A673 (cell line): ENCODE measurements around the gene PSPC1. TPM values are rescaled to one million over a fixed set of nuclear protein-coding genes. Genes with fewer than 3 reads are reported as not detected.
"Not testable (repeated sequence)": the region's sequence is repeated elsewhere in the genome, so short reads cannot be mapped to it uniquely, and the experiment has no call there.

Experiments used
- BruUV-seq: library from RNA; stranded (reverse); fragments of 400-500 nt; replicated peaks from 2 replicates; lab custom pipeline; 2021; lab: Mats Ljungman, UMichigan
- CTCF ChIA-PET: fragments of 300-600 bp; sonication (Branson Sonifier 250); formaldehyde crosslinking; loops from one replicate; lab custom pipeline; 2022; ENCODE audit warnings: antibody characterized with exemption; lab: Charles Lee
- POLR2A ChIA-PET: fragments of 300-600 bp; sonication (Branson Sonifier 250); formaldehyde crosslinking; loops from one replicate; lab custom pipeline; 2022; ENCODE audit warnings: antibody characterized with exemption; ENCODE audit not compliant: low non-redundant PET; lab: Charles Lee
- DNase-seq: peaks from one replicate; pipeline ENCODE4 v3.0.0-alpha.2; 2015; ENCODE audit warnings: low spot score
- H3K27ac ChIP-seq: fragments of 200-600 bp; sonication (generic); 2 replicates; pipeline ENCODE4 v1.5.1; 2016; ENCODE audit warnings: mixed run types, low read depth, mild to moderate bottlenecking, mixed read lengths, antibody characterized with exemption, low read length; ENCODE audit not compliant: poor library complexity, severe bottlenecking
- H3K27me3 ChIP-seq: fragments of 200-600 bp; sonication (generic); replicated peaks from 2 replicates; pipeline ENCODE4 v1.6.1; 2017; ENCODE audit warnings: mixed run types, low read depth, mild to moderate bottlenecking, mixed read lengths, antibody characterized with exemption, low read length; ENCODE audit not compliant: insufficient read depth, poor library complexity
- H3K36me3 ChIP-seq: fragments of 200-600 bp; sonication (generic); 2 replicates; pipeline ENCODE4 v1.6.1; 2016; ENCODE audit warnings: mixed run types, mild to moderate bottlenecking, mixed read lengths, antibody characterized with exemption, low read length; ENCODE audit not compliant: insufficient read depth, poor library complexity, severe bottlenecking
- H3K4me1 ChIP-seq: fragments of 200-600 bp; sonication (generic); 2 replicates; pipeline ENCODE4 v1.6.1; 2017; ENCODE audit warnings: mixed run types, mild to moderate bottlenecking, mixed read lengths, antibody characterized with exemption, low read length; ENCODE audit not compliant: insufficient read depth, poor library complexity, severe bottlenecking
- H3K4me3 ChIP-seq: fragments of 200-600 bp; sonication (generic); 2 replicates; pipeline ENCODE4 v1.5.1; 2016; ENCODE audit warnings: low read depth, mixed run types, mild to moderate bottlenecking, mixed read lengths, low read length; ENCODE audit not compliant: poor library complexity, severe bottlenecking
- H3K9me3 ChIP-seq: fragments of 200-600 bp; sonication (generic); 2 replicates; pipeline ENCODE4 v1.6.1; 2016; ENCODE audit warnings: mixed run types, low read depth, mild to moderate bottlenecking, mixed read lengths, antibody characterized with exemption, low read length; ENCODE audit not compliant: poor library complexity, severe bottlenecking
- EZH2 ChIP-seq: fragments of 200-600 bp; sonication (generic); IDR thresholded peaks from 2 replicates; pipeline ENCODE4 v1.6.1; 2017; ENCODE audit warnings: borderline replicate concordance, low read depth, mild to moderate bottlenecking, mixed read lengths, antibody characterized with exemption, low read length; ENCODE audit not compliant: poor library complexity, severe bottlenecking
- intact Hi-C: fragments of 100-400 bp; cut with micrococcal nuclease; formaldehyde crosslinking; loops from one replicate; pipeline ENCODE4 v1.10.0; 2022; ENCODE audit not compliant: unreplicated experiment
- total RNA-seq: library from RNA; stranded (reverse); gene quantifications from 2 replicates; pipeline ENCODE4 v1.2.3, GENCODE V29; 2021
- TF ChIP-seq, protein P1 (sequence below): fragments of 300-800, 200-600 bp; sonication (generic); conservative IDR thresholded peaks from 2 replicates; pipeline ENCODE4 v1.5.1; 2017; ENCODE audit warnings: low read depth, mild to moderate bottlenecking, antibody characterized with exemption, low read length, moderate library complexity, mixed read lengths

The PSPC1 gene
- total RNA-seq, 1 experiment from 2014 or later: 90.9 TPM

DNA sequence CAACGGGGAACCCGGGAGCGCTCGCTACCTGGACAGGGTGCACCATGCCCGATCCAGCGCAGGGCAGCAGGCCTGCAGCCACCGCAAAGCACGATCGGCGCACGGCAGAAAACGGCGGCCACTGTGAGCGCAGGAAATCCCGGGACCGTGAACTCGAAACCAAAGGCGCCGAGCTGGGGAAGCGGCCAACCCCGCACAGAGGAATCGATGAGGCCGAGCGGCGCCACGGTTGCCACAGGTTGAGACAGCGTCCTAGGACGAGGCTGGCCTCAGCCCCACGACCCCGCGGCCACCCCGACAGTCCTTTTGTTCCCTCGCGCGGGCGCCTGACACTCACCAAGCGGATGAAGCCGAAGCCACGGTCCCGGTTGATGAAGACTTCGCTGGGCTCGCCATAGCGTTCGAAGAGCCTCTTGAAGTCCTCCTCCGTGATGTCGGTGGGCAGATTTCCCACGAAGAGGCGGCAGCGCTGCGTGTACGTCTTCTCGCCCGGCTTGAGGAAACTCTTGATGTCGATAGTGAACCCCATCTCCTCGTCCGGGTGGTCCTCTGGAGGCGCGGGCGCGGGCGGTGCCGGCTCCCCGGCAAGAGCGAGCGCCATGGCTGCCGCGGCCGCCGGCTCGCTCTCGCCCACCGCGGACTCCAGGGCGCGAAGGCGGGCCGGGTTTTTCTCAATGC, 557 bp downstream of the PSPC1 start:
- peak; percentile 29 for DNase-seq
- POLR2A ChIA-PET: no interaction called here
- Histone ChIP-seq H3K36me3 (peaks cover 6% of the 10 kb centered on the region), H3K27ac (peak overlapping the region; percentile 91), H3K9me3 (no peaks in the 10 kb centered on the region), H3K4me3 (peak overlapping the region; percentile 67), H3K4me1 (no peaks in the 10 kb centered on the region), H3K27me3 (no peaks in the 10 kb centered on the region)
- CTCF ChIA-PET: no interaction called here
- TSS peak; percentile 91 for BruUV-seq
- intact Hi-C loops: loop anchor here (2.0 kb wide), 1 partner anchor 81 kb away; the partner anchor contains the start of gene ZMYM5
- TF ChIP-seq, protein P1, sequence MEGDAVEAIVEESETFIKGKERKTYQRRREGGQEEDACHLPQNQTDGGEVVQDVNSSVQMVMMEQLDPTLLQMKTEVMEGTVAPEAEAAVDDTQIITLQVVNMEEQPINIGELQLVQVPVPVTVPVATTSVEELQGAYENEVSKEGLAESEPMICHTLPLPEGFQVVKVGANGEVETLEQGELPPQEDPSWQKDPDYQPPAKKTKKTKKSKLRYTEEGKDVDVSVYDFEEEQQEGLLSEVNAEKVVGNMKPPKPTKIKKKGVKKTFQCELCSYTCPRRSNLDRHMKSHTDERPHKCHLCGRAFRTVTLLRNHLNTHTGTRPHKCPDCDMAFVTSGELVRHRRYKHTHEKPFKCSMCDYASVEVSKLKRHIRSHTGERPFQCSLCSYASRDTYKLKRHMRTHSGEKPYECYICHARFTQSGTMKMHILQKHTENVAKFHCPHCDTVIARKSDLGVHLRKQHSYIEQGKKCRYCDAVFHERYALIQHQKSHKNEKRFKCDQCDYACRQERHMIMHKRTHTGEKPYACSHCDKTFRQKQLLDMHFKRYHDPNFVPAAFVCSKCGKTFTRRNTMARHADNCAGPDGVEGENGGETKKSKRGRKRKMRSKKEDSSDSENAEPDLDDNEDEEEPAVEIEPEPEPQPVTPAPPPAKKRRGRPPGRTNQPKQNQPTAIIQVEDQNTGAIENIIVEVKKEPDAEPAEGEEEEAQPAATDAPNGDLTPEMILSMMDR: no peak
- no peak for TF ChIP-seq EZH2

DNA sequence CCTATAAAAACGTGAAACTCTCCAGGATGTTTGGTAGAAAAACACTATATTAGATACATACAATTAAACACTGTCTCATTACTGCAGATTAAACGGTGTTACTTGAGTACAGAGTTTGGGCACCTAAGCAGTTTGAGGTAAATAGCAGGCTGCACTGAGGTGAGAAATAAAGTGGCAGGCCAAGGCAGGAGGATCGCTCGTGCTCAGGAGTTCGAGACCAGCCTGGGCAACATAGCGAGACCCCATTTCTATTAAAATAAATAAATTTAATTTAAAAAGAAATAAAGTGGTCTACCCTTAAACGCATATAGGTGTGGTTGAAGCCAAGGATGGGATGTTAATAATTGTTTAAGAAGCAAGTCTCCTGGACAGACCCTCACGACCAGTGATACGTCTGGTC, 1.2 kb downstream of the PSPC1 start:
- Histone ChIP-seq H3K27ac (peak overlapping the region; percentile 91), H3K27me3 (no peaks in the 10 kb centered on the region), H3K9me3 (no peaks in the 10 kb centered on the region), H3K36me3 (peaks cover 6% of the 10 kb centered on the region), H3K4me1 (no peaks in the 10 kb centered on the region), H3K4me3 (peak overlapping the region; percentile 67)
- CTCF ChIA-PET: no interaction called here
- DNase-seq: peak; percentile 29
- TF ChIP-seq, protein P1: no peak
- TF ChIP-seq EZH2: no peak
- intact Hi-C loops: no loop called here
- POLR2A ChIA-PET: no interaction called here
- no TSS peak for BruUV-seq

DNA sequence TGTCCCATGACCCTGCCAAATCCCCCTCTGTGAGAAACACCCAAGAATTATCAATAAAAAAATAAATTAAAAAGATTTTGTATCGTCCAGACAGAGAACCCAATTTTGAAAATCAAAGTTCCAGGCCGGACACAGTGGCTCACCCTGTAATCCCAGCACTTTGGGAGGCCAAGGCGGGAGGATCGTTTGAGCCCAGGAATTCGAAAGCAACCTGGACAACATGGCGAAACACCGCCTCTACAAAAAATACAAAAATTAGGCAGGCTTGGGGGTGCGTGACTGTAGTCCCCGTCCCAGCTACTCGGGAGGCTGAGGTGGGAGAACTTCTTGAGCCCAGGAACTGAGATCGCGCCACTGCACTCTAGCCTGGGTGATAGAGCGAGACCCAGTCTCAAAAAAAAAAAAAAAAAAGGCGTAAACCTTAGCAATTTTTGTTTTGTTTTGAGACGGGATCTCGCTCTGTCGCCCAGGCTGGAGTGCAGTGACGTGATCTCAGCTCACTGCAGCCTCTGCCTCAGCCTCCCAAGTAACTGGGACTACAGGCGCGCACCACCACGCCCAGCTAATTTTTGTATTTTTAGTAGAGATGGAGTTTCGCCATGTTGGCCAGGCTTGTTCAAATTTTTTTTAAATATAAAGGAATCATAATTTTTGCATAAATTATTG, 1.9 kb downstream of the PSPC1 start:
- H3K36me3 ChIP-seq, CTCF ChIA-PET, H3K9me3 ChIP-seq, H3K27ac ChIP-seq, BruUV-seq, H3K27me3 ChIP-seq, H3K4me1 ChIP-seq, DNase-seq, intact Hi-C loops, POLR2A ChIA-PET: not testable (repeated sequence)
- H3K4me3 ChIP-seq: peak overlapping the region; percentile 67
